HEK293 (cell line): Measurements from ENCODE around the gene UGT1A8.

ENCODE experiments used
- CTCF ChIA-PET: fragments of 350-600 bp; formaldehyde crosslinking; extraction: SDS; loops from one replicate; lab custom pipeline; 2021; ENCODE audit warnings: antibody characterized with exemption; lab: Yijun Ruan, JAX
- POLR2A ChIA-PET: fragments of 300-600 bp; formaldehyde crosslinking; extraction: SDS; loops from one replicate; lab custom pipeline; 2020; ENCODE audit warnings: antibody characterized with exemption, inconsistent platforms; lab: Yijun Ruan, JAX
- H3K27ac ChIP-seq: fragments of 200-500 bp; sonication (Bioruptor generic); 2 replicates; pipeline ENCODE4 v1.5.1; 2014; ENCODE audit warnings: low read depth, low read length, control low read depth, inconsistent platforms; ENCODE audit errors: extremely low read depth
- H3K36me3 ChIP-seq, 2 experiments: fragments of 200-500 bp in 1 of 2; sonication (Bioruptor generic) in 1 of 2; 1 replicate in 1 of 2; 2 replicates in 1 of 2; pipeline ENCODE4 v1.5.1; 2014 to 2017; ENCODE audit warnings: inconsistent platforms in 2 of 2, low read length in 2 of 2; ENCODE audit not compliant: control insufficient read depth in 2 of 2, insufficient read depth in 1 of 2
- H3K4me1 ChIP-seq: fragments of 200-500 bp; sonication (Bioruptor generic); 2 replicates; pipeline ENCODE4 v1.5.1; 2014; ENCODE audit warnings: mild to moderate bottlenecking, low read length, inconsistent platforms; ENCODE audit not compliant: control insufficient read depth, insufficient read depth
- H3K4me3 ChIP-seq: 2 replicates; pipeline ENCODE4 v1.5.1; 2011; ENCODE audit warnings: low read depth, mild to moderate bottlenecking, control low read depth, low read length, moderate library complexity
- H3K9me3 ChIP-seq: fragments of 200-500 bp; sonication (Bioruptor generic); 2 replicates; pipeline ENCODE4 v1.5.1; 2014; ENCODE audit warnings: low read depth, low read length, inconsistent platforms; ENCODE audit not compliant: control insufficient read depth, insufficient read depth
- FEZF1 ChIP-seq: fragments of 450-650 bp; formaldehyde crosslinking; IDR thresholded peaks from 2 replicates; pipeline ENCODE4 v1.5.1; 2016; ENCODE audit warnings: missing biosample characterization, missing genetic modification characterization
- GLI4 ChIP-seq: fragments of 450-650 bp; formaldehyde crosslinking; IDR thresholded peaks from 2 replicates; pipeline ENCODE4 v1.5.1; 2016; ENCODE audit warnings: missing biosample characterization, missing genetic modification characterization
- HIC1 ChIP-seq: fragments of 450-650 bp; formaldehyde crosslinking; IDR thresholded peaks from 2 replicates; pipeline ENCODE4 v1.5.1; 2016; ENCODE audit warnings: missing biosample characterization, missing genetic modification characterization
- KLF8 ChIP-seq: fragments of 450-650 bp; formaldehyde crosslinking; IDR thresholded peaks from 2 replicates; pipeline ENCODE4 v1.5.1; 2016; ENCODE audit warnings: missing biosample characterization, missing genetic modification characterization
- REPIN1 ChIP-seq: fragments of 450-650 bp; formaldehyde crosslinking; IDR thresholded peaks from 2 replicates; pipeline ENCODE4 v1.5.1; 2017; ENCODE audit warnings: missing biosample characterization, missing genetic modification characterization, low read depth
- TCF7L2 ChIP-seq: IDR thresholded peaks from 2 replicates; pipeline ENCODE4 v1.6.1; 2011; ENCODE audit warnings: low read depth, mild to moderate bottlenecking, inconsistent platforms, low read length, moderate library complexity, borderline replicate concordance
- ZBTB44 ChIP-seq: fragments of 450-650 bp; IDR thresholded peaks from 2 replicates; pipeline ENCODE4 v1.5.1; 2018; ENCODE audit warnings: missing biosample characterization, mild to moderate bottlenecking, missing genetic modification characterization
- ZBTB48 ChIP-seq: fragments of 450-650 bp; formaldehyde crosslinking; IDR thresholded peaks from 2 replicates; pipeline ENCODE4 v1.5.1; 2016; ENCODE audit warnings: missing biosample characterization, missing genetic modification characterization
- ZNF112 ChIP-seq: fragments of 450-650 bp; formaldehyde crosslinking; IDR thresholded peaks from 2 replicates; pipeline ENCODE4 v1.5.0; 2017; ENCODE audit warnings: missing biosample characterization, missing genetic modification characterization
- ZNF114 ChIP-seq: fragments of 450-650 bp; formaldehyde crosslinking; IDR thresholded peaks from 2 replicates; pipeline ENCODE4 v1.5.0; 2017; ENCODE audit warnings: missing biosample characterization, missing genetic modification characterization
- ZNF140 ChIP-seq: fragments of 450-650 bp; formaldehyde crosslinking; IDR thresholded peaks from 2 replicates; pipeline ENCODE4 v1.5.1; 2016; ENCODE audit warnings: missing biosample characterization, missing genetic modification characterization
- ZNF202 ChIP-seq: fragments of 450-650 bp; formaldehyde crosslinking; IDR thresholded peaks from 2 replicates; pipeline ENCODE4 v1.5.1; 2016; ENCODE audit warnings: missing biosample characterization, missing genetic modification characterization, borderline replicate concordance
- ZNF214 ChIP-seq: fragments of 450-650 bp; formaldehyde crosslinking; IDR thresholded peaks from 2 replicates; pipeline ENCODE4 v1.5.1; 2017; ENCODE audit warnings: missing biosample characterization, mild to moderate bottlenecking, missing genetic modification characterization, borderline replicate concordance
- ZNF426 ChIP-seq: fragments of 450-650 bp; formaldehyde crosslinking; IDR thresholded peaks from 2 replicates; pipeline ENCODE4 v1.5.1; 2017; ENCODE audit warnings: missing biosample characterization, missing genetic modification characterization, mild to moderate bottlenecking, inconsistent platforms, moderate library complexity
- ZNF514 ChIP-seq: fragments of 450-650 bp; formaldehyde crosslinking; IDR thresholded peaks from 2 replicates; pipeline ENCODE4 v1.5.1; 2016; ENCODE audit warnings: missing biosample characterization, missing genetic modification characterization
- ZNF645 ChIP-seq: fragments of 450-650 bp; formaldehyde crosslinking; IDR thresholded peaks from 2 replicates; pipeline ENCODE4; 2016; ENCODE audit warnings: missing biosample characterization, missing genetic modification characterization
- ZNF670 ChIP-seq: fragments of 450-650 bp; formaldehyde crosslinking; IDR thresholded peaks from 2 replicates; pipeline ENCODE4 v1.5.1; 2016; ENCODE audit warnings: missing biosample characterization, missing genetic modification characterization, low read depth
- ZNF768 ChIP-seq: fragments of 450-650 bp; formaldehyde crosslinking; IDR thresholded peaks from 2 replicates; pipeline ENCODE4 v1.5.1; 2018; ENCODE audit warnings: missing biosample characterization, mild to moderate bottlenecking, missing genetic modification characterization
- ZNF777 ChIP-seq: fragments of 450-650 bp; formaldehyde crosslinking; IDR thresholded peaks from 2 replicates; pipeline ENCODE4 v1.5.1; 2017; ENCODE audit warnings: missing biosample characterization, missing genetic modification characterization, borderline replicate concordance
- ZNF791 ChIP-seq: fragments of 450-650 bp; formaldehyde crosslinking; IDR thresholded peaks from 2 replicates; pipeline ENCODE4 v1.5.1; 2016; ENCODE audit warnings: missing biosample characterization, missing genetic modification characterization
- TF ChIP-seq, protein P1 (sequence below): fragments of 450-650 bp; formaldehyde crosslinking; IDR thresholded peaks from 2 replicates; pipeline ENCODE4 v1.5.1; 2016; ENCODE audit warnings: missing biosample characterization, missing genetic modification characterization, borderline replicate concordance
- TF ChIP-seq, protein P2 (sequence below): fragments of 450-650 bp; formaldehyde crosslinking; optimal IDR thresholded peaks from 2 replicates; pipeline ENCODE3; 2016; ENCODE audit warnings: missing biosample characterization, mild to moderate bottlenecking, missing genetic modification characterization
- TF ChIP-seq, protein P3 (sequence below): fragments of 450-650 bp; formaldehyde crosslinking; IDR thresholded peaks from 2 replicates; pipeline ENCODE4 v1.5.1; 2016; ENCODE audit warnings: missing biosample characterization, missing genetic modification characterization

Gene UGT1A8

GRCh38 chr2:233769260-233769659 is 151.8 kb downstream of the UGT1A8 start (continued):
- TF ChIP-seq ZNF768 = no peak
- TF ChIP-seq ZNF202 (tag by site-specific recombination) = no peak
- TF ChIP-seq ZBTB48 (tag by site-specific recombination) = no peak

- Histone ChIP-seq H3K27ac (no peak overlapping the region), H3K4me1 (no peaks in the 10 kb centered on the region)
- TF ChIP-seq ZNF214 (tag by site-specific recombination) (no peak), GLI4 (no peak), ZNF112 (tag by site-specific recombination) (no peak), ZNF114 (tag by site-specific recombination) (no peak), ZNF791 (no peak), ZNF645 (tag by site-specific recombination) (no peak), ZNF426 (tag by site-specific recombination) (no peak), HIC1 (tag by site-specific recombination) (no peak), ZNF514 (tag by site-specific recombination) (no peak), ZBTB44 (tag by site-specific recombination) (no peak), ZNF140 (tag by site-specific recombination) (no peak), KLF8 (tag by site-specific recombination) (no peak), ZNF670 (no peak), TCF7L2 (no peak), REPIN1 (tag by site-specific recombination) (no peak), FEZF1 (tag by site-specific recombination) (no peak), ZNF777 (tag by site-specific recombination) (no peak)
- TF ChIP-seq, protein P1, sequence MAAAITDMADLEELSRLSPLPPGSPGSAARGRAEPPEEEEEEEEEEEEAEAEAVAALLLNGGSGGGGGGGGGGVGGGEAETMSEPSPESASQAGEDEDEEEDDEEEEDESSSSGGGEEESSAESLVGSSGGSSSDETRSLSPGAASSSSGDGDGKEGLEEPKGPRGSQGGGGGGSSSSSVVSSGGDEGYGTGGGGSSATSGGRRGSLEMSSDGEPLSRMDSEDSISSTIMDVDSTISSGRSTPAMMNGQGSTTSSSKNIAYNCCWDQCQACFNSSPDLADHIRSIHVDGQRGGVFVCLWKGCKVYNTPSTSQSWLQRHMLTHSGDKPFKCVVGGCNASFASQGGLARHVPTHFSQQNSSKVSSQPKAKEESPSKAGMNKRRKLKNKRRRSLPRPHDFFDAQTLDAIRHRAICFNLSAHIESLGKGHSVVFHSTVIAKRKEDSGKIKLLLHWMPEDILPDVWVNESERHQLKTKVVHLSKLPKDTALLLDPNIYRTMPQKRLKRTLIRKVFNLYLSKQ (tag by site-specific recombination) = no peak
- TF ChIP-seq, protein P2, sequence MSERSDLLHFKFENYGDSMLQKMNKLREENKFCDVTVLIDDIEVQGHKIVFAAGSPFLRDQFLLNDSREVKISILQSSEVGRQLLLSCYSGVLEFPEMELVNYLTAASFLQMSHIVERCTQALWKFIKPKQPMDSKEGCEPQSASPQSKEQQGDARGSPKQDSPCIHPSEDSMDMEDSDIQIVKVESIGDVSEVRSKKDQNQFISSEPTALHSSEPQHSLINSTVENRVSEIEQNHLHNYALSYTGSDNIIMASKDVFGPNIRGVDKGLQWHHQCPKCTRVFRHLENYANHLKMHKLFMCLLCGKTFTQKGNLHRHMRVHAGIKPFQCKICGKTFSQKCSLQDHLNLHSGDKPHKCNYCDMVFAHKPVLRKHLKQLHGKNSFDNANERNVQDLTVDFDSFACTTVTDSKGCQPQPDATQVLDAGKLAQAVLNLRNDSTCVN (tag by site-specific recombination) = no peak
- TF ChIP-seq, protein P3, sequence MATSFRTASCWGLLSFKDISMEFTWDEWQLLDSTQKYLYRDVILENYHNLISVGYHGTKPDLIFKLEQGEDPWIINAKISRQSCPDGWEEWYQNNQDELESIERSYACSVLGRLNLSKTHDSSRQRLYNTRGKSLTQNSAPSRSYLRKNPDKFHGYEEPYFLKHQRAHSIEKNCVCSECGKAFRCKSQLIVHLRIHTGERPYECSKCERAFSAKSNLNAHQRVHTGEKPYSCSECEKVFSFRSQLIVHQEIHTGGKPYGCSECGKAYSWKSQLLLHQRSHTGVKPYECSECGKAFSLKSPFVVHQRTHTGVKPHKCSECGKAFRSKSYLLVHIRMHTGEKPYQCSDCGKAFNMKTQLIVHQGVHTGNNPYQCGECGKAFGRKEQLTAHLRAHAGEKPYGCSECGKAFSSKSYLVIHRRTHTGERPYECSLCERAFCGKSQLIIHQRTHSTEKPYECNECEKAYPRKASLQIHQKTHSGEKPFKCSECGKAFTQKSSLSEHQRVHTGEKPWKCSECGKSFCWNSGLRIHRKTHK (tag by site-specific recombination) = no peak
- TF ChIP-seq, all 188 proteins: peak for 0
- H3K36me3 ChIP-seq = no peaks in the 10 kb centered on the region
- H3K4me3 ChIP-seq = no peak overlapping the region
- CTCF ChIA-PET = no interaction called here
- no peaks in the 10 kb centered on the region for H3K9me3 ChIP-seq
- POLR2A ChIA-PET = no interaction called here
These were observed 154.7 kb downstream of the UGT1A8 start for GRCh38 chr2:233772153-233772552.
